NCI-H460 (cell line): ENCODE results near the gene MED16. TPM values are rescaled to one million over a fixed set of nuclear protein-coding genes. Genes with fewer than 3 reads are reported as not detected.
"Not testable (repeated sequence)": the region's sequence is repeated elsewhere in the genome, so short reads cannot be mapped to it uniquely, and the experiment has no call there.

Experiments
- DNase-seq: peaks from one replicate; pipeline ENCODE4 v3.0.0-alpha.2; 2016; ENCODE audit warnings: low read depth; ENCODE audit errors: extremely low read depth
- total RNA-seq: library from RNA; depleted of rRNA; stranded (reverse); fragments of >200 nt; shearing (Covaris generic); gene quantifications from 2 replicates; pipeline ENCODE4 v1.2.3, GENCODE V29; 2014

MED16 gene
- total RNA-seq, 1 experiment from 2014 or later, result 10.3 TPM

GRCh38 chr19:858868-859843, 33.8 kb downstream of the MED16 start, which contains the start of gene CFD:
TSS of gene CFD (plus strand) at chr19:859664. CDS start at chr19:859690, 26 bp downstream.
- no peak for DNase-seq

- DNase-seq, result no peak
These were observed 34.7 kb downstream of the MED16 start for GRCh38 chr19:858284-858683.

- DNase-seq, result no peak
These were observed 37.3 kb downstream of the MED16 start for GRCh38 chr19:855566-856120.

GRCh38 chr19:855142-855541, 37.8 kb downstream of the MED16 start:
- no peak for DNase-seq

GRCh38 chr19:854549-854948, 38.4 kb downstream of the MED16 start:
- DNase-seq, result no peak

- not testable (repeated sequence) for DNase-seq
These were observed 39.3 kb downstream of the MED16 start for GRCh38 chr19:853614-854220.

GRCh38 chr19:853014-853585, 39.9 kb downstream of the MED16 start:
- no peak for DNase-seq

GRCh38 chr19:852136-853013, 40.6 kb downstream of the MED16 start, which contains the start of gene ELANE:
TSS of gene ELANE (plus strand) at chr19:852303. CDS start at chr19:852329, 26 bp downstream.
- no peak for DNase-seq

- no peak for DNase-seq
These were observed 42.0 kb downstream of the MED16 start for GRCh38 chr19:850979-851335.

- peak; percentile 71 for DNase-seq
These were observed 42.6 kb downstream of the MED16 start for GRCh38 chr19:850221-850978.

- not testable (repeated sequence) for DNase-seq
These were observed 43.8 kb downstream of the MED16 start for GRCh38 chr19:849195-849594.

GRCh38 chr19:848386-848921, 44.5 kb downstream of the MED16 start:
- DNase-seq, result no peak

GRCh38 chr19:845707-846521, 47.1 kb downstream of the MED16 start:
- no peak for DNase-seq

GRCh38 chr19:844546-844971, 48.4 kb downstream of the MED16 start:
- no peak for DNase-seq

GRCh38 chr19:843836-844545, 49.0 kb downstream of the MED16 start:
- no peak for DNase-seq

GRCh38 chr19:843180-843835, 49.7 kb downstream of the MED16 start:
- DNase-seq, result no peak

GRCh38 chr19:842802-843179, 50.2 kb downstream of the MED16 start:
- not testable (repeated sequence) for DNase-seq
